Fibroblast of lung (primary cell): ENCODE data around the gene BIN1.

Experiments used
- EZH2 ChIP-seq: IDR thresholded peaks from 2 replicates; pipeline ENCODE4 v1.5.1; 2012; ENCODE audit warnings: low read length, control low read depth, mild to moderate bottlenecking; ENCODE audit errors: missing control alignments
- TF ChIP-seq, protein P1 (sequence below), 2 donors: IDR thresholded peaks in 1 of 2; conservative IDR thresholded peaks in 1 of 2; 1 replicate in 1 of 2; 2 replicates in 1 of 2; pipeline ENCODE4 v1.5.1; 2011 to 2012; ENCODE audit warnings: low read length in 2 of 2, control low read depth in 1 of 2, inconsistent platforms in 1 of 2, low read depth in 1 of 2, mild to moderate bottlenecking in 1 of 2

DNA sequence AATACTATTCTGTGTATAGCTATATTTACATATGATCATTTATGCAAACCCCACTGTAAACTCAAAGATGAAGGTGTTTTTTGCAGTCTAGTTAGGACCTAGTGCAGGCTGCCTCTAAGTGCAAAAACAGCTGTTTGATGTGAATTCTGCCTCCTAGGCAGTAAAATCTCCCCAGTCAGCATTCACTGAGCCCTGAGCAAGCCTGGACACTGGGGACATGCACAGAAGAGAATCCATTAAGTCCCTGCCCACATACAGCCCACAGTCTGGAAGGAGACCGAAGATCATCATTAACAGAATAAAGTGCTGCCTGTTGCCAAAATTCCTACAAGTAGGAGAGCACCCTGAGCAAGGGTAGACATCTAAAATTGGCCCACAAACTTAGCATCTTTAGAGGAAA is 14.4 kb upstream of the BIN1 start:
- TF ChIP-seq, protein P1, sequence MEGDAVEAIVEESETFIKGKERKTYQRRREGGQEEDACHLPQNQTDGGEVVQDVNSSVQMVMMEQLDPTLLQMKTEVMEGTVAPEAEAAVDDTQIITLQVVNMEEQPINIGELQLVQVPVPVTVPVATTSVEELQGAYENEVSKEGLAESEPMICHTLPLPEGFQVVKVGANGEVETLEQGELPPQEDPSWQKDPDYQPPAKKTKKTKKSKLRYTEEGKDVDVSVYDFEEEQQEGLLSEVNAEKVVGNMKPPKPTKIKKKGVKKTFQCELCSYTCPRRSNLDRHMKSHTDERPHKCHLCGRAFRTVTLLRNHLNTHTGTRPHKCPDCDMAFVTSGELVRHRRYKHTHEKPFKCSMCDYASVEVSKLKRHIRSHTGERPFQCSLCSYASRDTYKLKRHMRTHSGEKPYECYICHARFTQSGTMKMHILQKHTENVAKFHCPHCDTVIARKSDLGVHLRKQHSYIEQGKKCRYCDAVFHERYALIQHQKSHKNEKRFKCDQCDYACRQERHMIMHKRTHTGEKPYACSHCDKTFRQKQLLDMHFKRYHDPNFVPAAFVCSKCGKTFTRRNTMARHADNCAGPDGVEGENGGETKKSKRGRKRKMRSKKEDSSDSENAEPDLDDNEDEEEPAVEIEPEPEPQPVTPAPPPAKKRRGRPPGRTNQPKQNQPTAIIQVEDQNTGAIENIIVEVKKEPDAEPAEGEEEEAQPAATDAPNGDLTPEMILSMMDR (conservative IDR thresholded peaks at IDR 0.05 in 1 of 2, IDR thresholded peaks at IDR 0.05 in 1 of 2; ENCODE audit: low read depth in 1 of 2, low read length in 2 of 2), result no peak
- no peak for TF ChIP-seq EZH2
